Upper lobe of left lung (tissue), 6 donors: ENCODE data around the gene RHOG. TPM values are rescaled to one million over a fixed set of nuclear protein-coding genes. Genes with fewer than 3 reads are reported as not detected.
A peak's percentile ranks its signal among the peaks of the same experiment; 100 is the strongest.
"Not testable (repeated sequence)": the region's sequence is repeated elsewhere in the genome, so short reads cannot be mapped to it uniquely, and the experiment has no call there.

ENCODE experiments used
- ATAC-seq, 2 donors: fragments of 200-7000 bp; cut with Tn5 transposase; one replicate each; pipeline ENCODE4 v1.9.1; 2022; ENCODE audit warnings: mild to moderate bottlenecking in 2 of 2, moderate library complexity in 2 of 2; ENCODE audit not compliant: low FRiP score in 2 of 2
- DNase-seq, 2 donors: peaks; one replicate each; pipeline ENCODE4 v3.0.0-alpha.2; 2019 to 2020
- H3K27ac ChIP-seq, 4 donors: fragments of 200-600 bp; sonication (generic); one replicate each; pipeline ENCODE4 v1.5.1; 2016 to 2019
- H3K27me3 ChIP-seq, 4 donors: fragments of 200-600 bp; sonication (generic); one replicate each; pipeline ENCODE4 v1.5.1; 2017 to 2019
- H3K36me3 ChIP-seq, 4 donors: fragments of 200-600 bp; sonication (generic); one replicate each; pipeline ENCODE4 v1.5.1; 2016 to 2019
- H3K4me1 ChIP-seq, 4 donors: fragments of 200-600 bp; sonication (generic); one replicate each; pipeline ENCODE4 v1.5.1; 2018 to 2019
- H3K4me3 ChIP-seq, 4 donors: fragments of 200-600 bp; sonication (generic); one replicate each; pipeline ENCODE4 v1.5.1; 2017 to 2019; ENCODE audit warnings: mild to moderate bottlenecking in 2 of 4, moderate library complexity in 1 of 4
- H3K9me3 ChIP-seq, 4 donors: fragments of 200-600 bp; sonication (generic); one replicate each; pipeline ENCODE4 v1.5.1; 2018 to 2019
- CTCF ChIP-seq, 6 experiments: fragments of 450-650 bp in 4 of 6; fragments of 200-600 bp in 2 of 6; sonication (generic) in 2 of 6; IDR thresholded peaks; one replicate each; pipeline ENCODE4 v1.5.1; 2016 to 2019; ENCODE audit warnings: antibody characterized with exemption in 6 of 6
- EP300 ChIP-seq, 4 donors: sonication (generic); formaldehyde crosslinking; IDR thresholded peaks; one replicate each; pipeline ENCODE4 v1.5.1; 2017; ENCODE audit warnings: antibody characterized with exemption in 4 of 4, control low read depth in 2 of 4
- POLR2A ChIP-seq, 4 donors: fragments of 450-650 bp; IDR thresholded peaks; one replicate each; pipeline ENCODE4 v1.5.1; 2016 to 2017; ENCODE audit warnings: antibody characterized with exemption in 4 of 4, mild to moderate bottlenecking in 2 of 4
- POLR2AphosphoS5 ChIP-seq, 2 donors: sonication (generic); formaldehyde crosslinking; IDR thresholded peaks; one replicate each; pipeline ENCODE4 v1.5.1; 2017; ENCODE audit warnings: antibody characterized with exemption in 2 of 2
- WGBS, 2 donors: methylation state at CpG; one replicate each; pipeline ENCODE4 v1.1.5; 2017 to 2018; 5-methylcytosine and 5-hydroxymethylcytosine counted together
- total RNA-seq, 6 donors: library from RNA; depleted of rRNA in 4 of 6; stranded (reverse); fragments of >200 nt in 4 of 6; gene quantifications; one replicate each; pipeline versions ENCODE4 v1.1.0 to v1.2.1, GENCODE V29; 2016 to 2021
- donor health status: DM: no; HTN: no; CAD: no; lungs with moderate emphysema.
- donor health status: DM: no; HTN: yes; CAD: no; lungs with severe emphysema.

Gene RHOG
- total RNA-seq, 6 donors from 2014 or later = 67.0 to 137 (median 85.1) TPM

- no peaks in the 10 kb centered on the region for H3K9me3 ChIP-seq
- H3K4me3 ChIP-seq = no peak overlapping the region
- ATAC-seq = peak; percentile 21 to 27
- TF ChIP-seq POLR2AphosphoS5 (IDR thresholded peaks at IDR 0.05) (no peak), CTCF (IDR thresholded peaks at IDR 0.05) (no peak), POLR2A (IDR thresholded peaks at IDR 0.05) (no peak), EP300 (IDR thresholded peaks at IDR 0.05) (no peak)
- peaks cover 42 to 53% (median 46%) of the 10 kb centered on the region in 4 donors for H3K4me1 ChIP-seq
- peak overlapping the region; percentile 67 to 83 (median 76) for H3K27ac ChIP-seq
- DNase-seq = peak in 1 of 2 donors; percentile 49
- H3K36me3 ChIP-seq = no peaks in the 10 kb centered on the region
- H3K27me3 ChIP-seq = no peaks in the 10 kb centered on the region
- 34 to 46% methylated on average over 6 of the region's 6 CpGs for WGBS, 2 donors
These were observed 26.7 kb upstream of the RHOG start for GRCh38 chr11:3867209-3868091.

- no peak overlapping the region for H3K4me3 ChIP-seq
- ATAC-seq (no peak), DNase-seq (no peak)
- no peak for TF ChIP-seq POLR2A (IDR thresholded peaks at IDR 0.05)
- H3K27me3 ChIP-seq = no peaks in the 10 kb centered on the region
- H3K4me1 ChIP-seq = peaks cover 39 to 58% (median 48%) of the 10 kb centered on the region in 4 donors
- no peaks in the 10 kb centered on the region for H3K36me3 ChIP-seq
- H3K9me3 ChIP-seq = no peaks in the 10 kb centered on the region
- H3K27ac ChIP-seq = peak overlapping the region; percentile 70 to 83 (median 78)
These were observed 26.1 kb upstream of the RHOG start for GRCh38 chr11:3866836-3867208.

GRCh38 chr11:3866206-3866605 is 25.4 kb upstream of the RHOG start:
- peak in 1 of 2 donors; percentile 88 for DNase-seq
- H3K27ac ChIP-seq = peak overlapping the region; percentile 70 to 83 (median 78)
- whole genome bisulfite sequencing, 2 donors = 31 to 52% methylated on average over 5 of the region's 5 CpGs
- no peaks in the 10 kb centered on the region for H3K27me3 ChIP-seq
- no peaks in the 10 kb centered on the region for H3K36me3 ChIP-seq
- peaks cover 45 to 64% (median 50%) of the 10 kb centered on the region in 4 donors for H3K4me1 ChIP-seq
- no peaks in the 10 kb centered on the region for H3K9me3 ChIP-seq
- peak; percentile 69 to 88 for ATAC-seq
- peak in 1 of 2 donors; percentile 27 for TF ChIP-seq POLR2AphosphoS5 (IDR thresholded peaks at IDR 0.05)
- no peak for TF ChIP-seq EP300 (IDR thresholded peaks at IDR 0.05)
- peak in 2 of 6 experiments; percentile 5 to 16 for TF ChIP-seq CTCF (IDR thresholded peaks at IDR 0.05)
- no peak overlapping the region for H3K4me3 ChIP-seq

- H3K9me3 ChIP-seq = no peaks in the 10 kb centered on the region
- ATAC-seq (no peak), DNase-seq (no peak)
- TF ChIP-seq POLR2AphosphoS5 (IDR thresholded peaks at IDR 0.05) (no peak), CTCF (IDR thresholded peaks at IDR 0.05) (no peak), EP300 (IDR thresholded peaks at IDR 0.05) (no peak), POLR2A (IDR thresholded peaks at IDR 0.05) (no peak)
- peak overlapping the region; percentile 70 to 83 (median 78) for H3K27ac ChIP-seq
- H3K4me3 ChIP-seq = no peak overlapping the region
- no peaks in the 10 kb centered on the region for H3K36me3 ChIP-seq
- no peaks in the 10 kb centered on the region for H3K27me3 ChIP-seq
- 29% methylated on average over 3 of the region's 3 CpGs for WGBS, 2 donors
- peaks cover 51 to 69% (median 53%) of the 10 kb centered on the region in 4 donors for H3K4me1 ChIP-seq
These were observed 24.8 kb upstream of the RHOG start for GRCh38 chr11:3865388-3866193.

- Histone ChIP-seq H3K4me1 (peaks cover 69 to 80% (median 73%) of the 10 kb centered on the region in 4 donors), H3K9me3 (no peaks in the 10 kb centered on the region), H3K4me3 (no peak overlapping the region), H3K36me3 (no peaks in the 10 kb centered on the region), H3K27me3 (no peaks in the 10 kb centered on the region), H3K27ac (no peak overlapping the region)
- DNase-seq (no peak), ATAC-seq (no peak)
- 33 to 67% methylated on average over 1 of the region's 1 CpG for WGBS, 2 donors
- TF ChIP-seq POLR2A (IDR thresholded peaks at IDR 0.05) (no peak), CTCF (IDR thresholded peaks at IDR 0.05) (no peak), EP300 (IDR thresholded peaks at IDR 0.05) (no peak), POLR2AphosphoS5 (IDR thresholded peaks at IDR 0.05) (no peak)
These were observed 20.9 kb upstream of the RHOG start for GRCh38 chr11:3861683-3862082.

- not testable (repeated sequence) for H3K36me3 ChIP-seq, H3K27me3 ChIP-seq, DNase-seq, H3K9me3 ChIP-seq, ATAC-seq, H3K4me3 ChIP-seq
- 74 to 79% methylated on average over 4 of the region's 4 CpGs for WGBS, 2 donors
- peaks cover 67 to 79% (median 70%) of the 10 kb centered on the region in 4 donors for H3K4me1 ChIP-seq
- peak overlapping the region in 2 of 4 donors; percentile 15 to 33 for H3K27ac ChIP-seq
These were observed 20.2 kb upstream of the RHOG start for GRCh38 chr11:3860898-3861393.
